RWPE1 (cell line): ENCODE measurements around the gene ID1.

Experiments
- CTCF ChIA-PET: fragments of 350-600 bp; sonication (Branson Sonifier 250); formaldehyde crosslinking; extraction: SDS; loops from one replicate; lab custom pipeline; 2021; lab: Yijun Ruan, JAX
- POLR2A ChIA-PET: fragments of 400-600 bp; formaldehyde crosslinking; extraction: SDS; loops from one replicate; lab custom pipeline; 2020; ENCODE audit warnings: antibody characterized with exemption; ENCODE audit not compliant: low non-redundant PET; lab: Yijun Ruan, JAX
- DNase-seq: peaks from one replicate; pipeline ENCODE4 v3.0.0; 2012; ENCODE audit warnings: low spot score
- H3K27ac ChIP-seq: fragments of 450-650 bp; 2 replicates; pipeline ENCODE4 v1.5.1; 2017
- CTCF ChIP-seq: fragments of 450-650 bp; conservative IDR thresholded peaks from 2 replicates; pipeline ENCODE4 v1.5.1; 2017; ENCODE audit warnings: low read depth, mild to moderate bottlenecking

The ID1 gene

DNA sequence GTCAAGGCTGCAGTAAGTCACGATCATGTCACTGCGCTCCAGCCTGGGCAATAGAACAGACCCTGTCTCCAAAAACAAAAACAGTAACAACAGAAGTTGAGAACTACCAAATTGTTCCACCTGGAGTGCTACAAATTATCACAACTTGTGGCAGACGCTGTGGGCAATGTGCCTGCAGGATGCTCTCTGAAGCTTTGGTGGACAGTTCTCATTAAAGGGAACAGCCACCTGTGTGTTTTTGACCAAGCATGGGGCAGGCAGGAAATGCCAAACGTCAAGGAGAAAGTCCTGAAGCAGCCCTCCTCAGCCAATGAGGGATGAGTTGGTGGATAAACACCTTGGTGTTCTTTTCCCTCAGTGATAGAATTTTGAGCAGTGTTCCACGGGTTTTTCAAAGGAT is 48.5 kb downstream of the ID1 start:
- no peak for DNase-seq
- H3K27ac ChIP-seq: peak overlapping the region; percentile 77
- TF ChIP-seq CTCF: no peak
- ChIA-PET POLR2A (interaction anchor here (0.6 to 0.7 kb wide), 3 partner anchors 43 to 107 kb away, joined by 3 to 7 read pairs (median 3); no protein-coding TSS in a partner anchor), CTCF (interaction anchor here (0.6 to 2.1 kb wide), 4 partner anchors 12 to 70 kb away, joined by 3 to 11 read pairs (median 4); partner anchors contain the start of gene BCL2L1)

GRCh38 chr20:31654534-31654933 is 49.4 kb downstream of the ID1 start:
- H3K27ac ChIP-seq: peak overlapping the region; percentile 77
- no peak for DNase-seq
- TF ChIP-seq CTCF: no peak
- ChIA-PET POLR2A (interaction anchor here (0.7 kb wide), 1 partner anchor 1007 kb away, joined by 3 read pairs; no protein-coding TSS in a partner anchor), CTCF (interaction anchor here (0.5 to 2.1 kb wide), 5 partner anchors 20 to 100 kb away, joined by 3 to 11 read pairs (median 5); partner anchors contain the start of gene BCL2L1)
